K562 (cell line): ENCODE data around the gene WNT7B. TPM values are rescaled to one million over a fixed set of nuclear protein-coding genes. Genes with fewer than 3 reads are reported as not detected.

Experiments
- ATAC-seq: fragments of 200-7000 bp; cut with Tn5 transposase; 3 replicates; pipeline ENCODE4 v1.9.1; 2020; ENCODE audit warnings: moderate library complexity
- BruUV-seq: library from RNA; stranded (reverse); fragments of 400-500 nt; replicated peaks from 2 replicates; lab custom pipeline; 2021; lab: Mats Ljungman, UMichigan
- CTCF ChIA-PET: fragments of 300-600 bp; formaldehyde crosslinking; extraction: SDS; loops from one replicate; lab custom pipeline; 2021; ENCODE audit warnings: low intra/inter-chr PET ratio; lab: Yijun Ruan, JAX
- POLR2A ChIA-PET: fragments of 300-600, 350-650 bp; sonication (Branson Sonifier 250); formaldehyde crosslinking; extraction: SDS; loops from one replicate; lab custom pipeline; 2021; ENCODE audit warnings: antibody characterized with exemption, inconsistent platforms; lab: Yijun Ruan, JAX
- DNase-seq, 4 experiments: peaks; one replicate each; pipeline versions ENCODE4 v3.0.0 to v3.0.0-alpha.2; 2011 to 2018; ENCODE audit warnings: low spot score in 3 of 4, mixed read lengths in 3 of 4; ENCODE audit errors: extremely low read depth in 1 of 4
- FAIRE-seq: peaks from 2 replicates; lab custom pipeline; 2011; peaks lifted over from hg19 to GRCh38; lab: Jason Lieb, UNC
- H2AFZ ChIP-seq: 2 replicates; pipeline ENCODE4 v1.6.0; 2011; ENCODE audit warnings: low read depth, low read length, control low read depth, inconsistent platforms
- H3K27ac ChIP-seq: fragments of 200-600 bp; 3 replicates; pipeline ENCODE4 v1.8.0; 2011; ENCODE audit warnings: low read depth, mild to moderate bottlenecking, control low read depth, inconsistent platforms, low read length, moderate library complexity, mixed read lengths; ENCODE audit errors: extremely low read depth
- H3K27me3 ChIP-seq, 2 experiments: fragments of 300-600 bp in 1 of 2; 2 replicates in 1 of 2; 3 replicates in 1 of 2; pipeline versions ENCODE4 v1.6.0 to v1.8.0; 2011; ENCODE audit warnings: inconsistent platforms in 2 of 2, low read length in 2 of 2, mild to moderate bottlenecking in 1 of 2, mixed read lengths in 1 of 2, moderate library complexity in 1 of 2; ENCODE audit not compliant: control insufficient read depth in 2 of 2, insufficient read depth in 2 of 2
- H3K36me3 ChIP-seq: fragments of 300-600 bp; 3 replicates; pipeline ENCODE4 v1.8.0; 2011; ENCODE audit warnings: mild to moderate bottlenecking, low read length, inconsistent platforms; ENCODE audit not compliant: control insufficient read depth, insufficient read depth
- H3K4me1 ChIP-seq, 2 experiments: fragments of 200-600 bp in 1 of 2; replicated peaks in 1 of 2; 2 replicates in 1 of 2; 3 replicates in 1 of 2; pipeline versions ENCODE4 v1.5.1 to v1.8.0; 2011; ENCODE audit warnings: inconsistent platforms in 2 of 2, low read length in 2 of 2, mild to moderate bottlenecking in 1 of 2, mixed read lengths in 1 of 2, moderate library complexity in 1 of 2; ENCODE audit not compliant: control insufficient read depth in 2 of 2, insufficient read depth in 2 of 2
- H3K4me2 ChIP-seq: 2 replicates; pipeline ENCODE4 v1.6.1; 2011; ENCODE audit warnings: low read length, control low read depth, inconsistent platforms, mixed read lengths; ENCODE audit not compliant: insufficient read depth
- H3K4me3 ChIP-seq: fragments of 200-600 bp; sonication (generic), shearing (Covaris generic); 2 replicates; pipeline ENCODE4 v1.5.1; 2016; ENCODE audit warnings: control low read depth, inconsistent platforms
- H3K79me2 ChIP-seq: fragments of 200-600 bp; 3 replicates; pipeline ENCODE4 v1.8.0; 2011; ENCODE audit warnings: low read length, inconsistent platforms; ENCODE audit not compliant: control insufficient read depth, insufficient read depth
- H3K9ac ChIP-seq, 2 experiments: 2 replicates each; pipeline versions ENCODE4 v1.6.0 to v1.6.1; 2011; ENCODE audit warnings: low read depth in 2 of 2, low read length in 2 of 2, control low read depth in 1 of 2, inconsistent platforms in 1 of 2, mild to moderate bottlenecking in 1 of 2, mixed read lengths in 1 of 2; ENCODE audit not compliant: insufficient read depth in 1 of 2
- H3K9me1 ChIP-seq: one replicate; pipeline ENCODE4 v1.6.0; 2011; ENCODE audit warnings: inconsistent platforms, mild to moderate bottlenecking, low read length, moderate library complexity; ENCODE audit not compliant: control insufficient read depth, insufficient read depth
- H3K9me3 ChIP-seq: replicated peaks from 2 replicates; pipeline ENCODE4 v1.5.1; 2011; ENCODE audit warnings: low read depth, low read length, inconsistent platforms; ENCODE audit not compliant: control insufficient read depth, insufficient read depth
- H4K20me1 ChIP-seq: replicated peaks from 2 replicates; pipeline ENCODE4 v1.6.1; 2011; ENCODE audit warnings: low read length, inconsistent platforms, mixed read lengths; ENCODE audit not compliant: control insufficient read depth, insufficient read depth
- ARID3B ChIP-seq: fragments of 250-450 bp; sonication (Bioruptor Pico); IDR thresholded peaks from 2 replicates; pipeline ENCODE4 v1.4.0; 2020; ENCODE audit warnings: borderline replicate concordance
- ETV6 ChIP-seq, 3 experiments: fragments of 150-350 bp in 1 of 3; sonication (generic) in 1 of 3; formaldehyde crosslinking in 1 of 3; IDR thresholded peaks; 2 replicates each; pipeline versions ENCODE4 v1.6.1 to v1.8.0; 2014 to 2022; ENCODE audit warnings: borderline replicate concordance in 2 of 3, low read depth in 2 of 3, antibody characterized with exemption in 1 of 3, low read length in 1 of 3, mild to moderate bottlenecking in 1 of 3, missing genetic modification reagents in 1 of 3
- GTF2E2 ChIP-seq: fragments of 200-800 bp; sonication (Bioruptor generic); IDR thresholded peaks from 2 replicates; pipeline ENCODE4 v1.6.1; 2016; ENCODE audit warnings: missing genetic modification characterization, missing compliant biosample characterization
- JUND ChIP-seq, 2 experiments: IDR thresholded peaks; 2 replicates in 1 of 2; 3 replicates in 1 of 2; pipeline ENCODE4 v1.6.1; 2011; ENCODE audit warnings: borderline replicate concordance in 2 of 2, low read depth in 2 of 2, low read length in 2 of 2, improper control_type of control experiment in 1 of 2, missing biosample characterization in 1 of 2, missing genetic modification characterization in 1 of 2, missing genetic modification reagents in 1 of 2
- MTA2 ChIP-seq: fragments of 450-650 bp; IDR thresholded peaks from 2 replicates; pipeline ENCODE4 v1.6.1; 2016; ENCODE audit warnings: low read depth
- MXI1 ChIP-seq: IDR thresholded peaks from 2 replicates; pipeline ENCODE4 v1.6.1; 2011; ENCODE audit warnings: low read depth, mild to moderate bottlenecking, improper control_type of control experiment, low read length
- NELFE ChIP-seq: IDR thresholded peaks from 2 replicates; pipeline ENCODE4 v1.6.1; 2011; ENCODE audit warnings: mild to moderate bottlenecking; ENCODE audit not compliant: insufficient read depth, insufficient read length
- PTRF ChIP-seq: fragments of 450-650 bp; IDR thresholded peaks from 2 replicates; pipeline ENCODE4 v1.6.1; 2016; ENCODE audit warnings: mild to moderate bottlenecking, missing genetic modification characterization, missing compliant biosample characterization
- RBFOX2 ChIP-seq: fragments of 200-400 bp; formaldehyde crosslinking; IDR thresholded peaks from 2 replicates; pipeline ENCODE4 v1.6.1; 2017; ENCODE audit warnings: low read depth, mild to moderate bottlenecking, low read length, moderate library complexity
- RBM17 ChIP-seq: fragments of 200-400 bp; formaldehyde crosslinking; IDR thresholded peaks from 2 replicates; pipeline ENCODE4 v1.6.1; 2017; ENCODE audit warnings: low read depth, mild to moderate bottlenecking, low read length, borderline replicate concordance
- TOE1 ChIP-seq, 2 experiments: fragments of 450-650 bp in 1 of 2; sonication (generic) in 1 of 2; formaldehyde crosslinking in 1 of 2; IDR thresholded peaks; 2 replicates each; pipeline versions ENCODE4 v1.7.1 to v1.8.0; 2016 to 2022; ENCODE audit warnings: borderline replicate concordance in 2 of 2, mild to moderate bottlenecking in 2 of 2, antibody characterized with exemption in 1 of 2, inconsistent platforms in 1 of 2, low read depth in 1 of 2, missing genetic modification reagents in 1 of 2, moderate library complexity in 1 of 2
- ZNF76 ChIP-seq: fragments of 250-450 bp; sonication (Bioruptor Pico); IDR thresholded peaks from 2 replicates; pipeline ENCODE4 v1.4.0; 2020; ENCODE audit warnings: mild to moderate bottlenecking, moderate library complexity, borderline replicate concordance
- WGBS: fragments of 100-300 bp; shearing (Covaris generic); methylation state at CpG from one replicate; pipeline ENCODE4 v1.1.6; 2016; ENCODE audit warnings: low coverage, mixed read lengths; ENCODE audit not compliant: insufficient coverage; ENCODE audit errors: missing lambda C conversion rate; 5-methylcytosine and 5-hydroxymethylcytosine counted together
- in situ Hi-C: fragments of 300-500 bp; cut with MboI; formaldehyde crosslinking; loops from 4 replicates; pipeline ENCODE4 v1.15.0; 2018; ENCODE audit warnings: inconsistent platforms, mixed read lengths
- intact Hi-C: fragments of 100-400 bp; cut with micrococcal nuclease; formaldehyde crosslinking; loops from 2 replicates; pipeline ENCODE4 v1.14.2; 2022
- polyA plus RNA-seq, 8 experiments: library from polyadenylated mRNA; depleted of rRNA in 4 of 8; stranded (reverse) in 5 of 8; unstranded in 3 of 8; fragments of >200 nt; fragmentation: Nextera tagmentation in 2 of 8; fragmentation: Illumina TruSeq in 1 of 8; extraction: Ambion mirVana in 2 of 8; extraction: Trizol in 1 of 8; gene quantifications; 2 replicates each; pipeline versions ENCODE4 v1.2.1 to v1.2.3, GENCODE V29; 2011 to 2014; ENCODE audit warnings: inconsistent platforms in 1 of 8, missing spikeins in 1 of 8
- total RNA-seq, 7 experiments: library from RNA; depleted of rRNA in 6 of 7; stranded (reverse); fragments of >200 nt in 6 of 7; fragmentation: Illumina TruSeq in 2 of 7; extraction: Trizol in 2 of 7; gene quantifications; 2 replicates each; pipeline versions ENCODE4 v1.2.1 to v1.2.3, GENCODE V29; 2011 to 2021; ENCODE audit warnings: low replicate concordance in 1 of 7
- TF ChIP-seq, protein P1 (sequence below): IDR thresholded peaks from 2 replicates; pipeline ENCODE4 v1.6.1; 2014; ENCODE audit warnings: antibody characterized with exemption

WNT7B gene
- total and polyA plus RNA-seq, 9 of the 15 experiments (the other 6 are each of a cell fraction or from before 2014, with no cell fraction given), result not detected

DNA sequence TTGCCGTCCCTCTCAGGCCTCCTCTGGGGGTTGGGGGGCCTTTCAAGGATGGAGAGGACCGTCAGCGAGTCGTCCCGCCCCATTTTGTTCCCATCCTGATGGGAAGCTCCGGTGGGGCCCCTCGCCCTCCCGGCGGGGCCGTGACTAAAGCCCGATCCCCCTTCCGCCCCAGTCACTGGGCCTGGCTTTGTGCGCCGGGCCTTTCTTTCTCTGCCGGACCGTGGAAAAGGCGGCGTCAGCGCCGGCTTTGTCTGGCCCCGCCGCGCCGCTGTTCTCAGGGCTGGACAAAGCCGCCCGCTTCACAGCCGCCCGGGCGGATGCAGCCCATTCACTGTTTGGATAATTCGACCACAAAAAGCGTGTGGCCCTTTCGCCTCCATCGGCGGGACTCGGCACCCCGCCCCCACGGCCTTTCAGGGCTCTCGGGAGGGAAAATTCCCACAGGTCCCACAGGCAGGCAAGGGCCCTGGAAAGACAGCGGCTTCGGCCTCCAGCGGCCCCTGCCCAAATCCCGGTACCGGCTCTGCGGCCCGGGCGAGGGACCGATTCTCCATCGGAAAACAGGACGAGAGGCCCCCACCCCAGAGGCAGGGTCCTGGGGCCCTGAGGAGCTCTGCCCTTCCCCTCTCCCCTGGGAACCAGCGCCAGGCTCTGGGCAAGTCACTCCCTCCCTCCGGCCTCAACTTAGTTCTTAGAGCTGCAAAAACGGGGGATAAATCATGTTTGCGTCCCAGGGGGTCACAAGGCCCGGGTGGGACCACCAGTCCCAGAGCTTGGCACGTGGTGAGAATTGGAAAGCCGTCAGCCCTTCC lies 87.2 kb downstream of the WNT7B start:
- H4K20me1 ChIP-seq, result peaks cover 4% of the 10 kb centered on the region
- BruUV-seq, result no TSS peak
- 5% methylated on average over 34 of the region's 56 CpGs for WGBS
- H3K36me3 ChIP-seq, result no peaks in the 10 kb centered on the region
- POLR2A ChIA-PET, result no interaction called here
- DNase-seq (no peak), FAIRE-seq (no peak), ATAC-seq (no peak)
- peaks cover 0 to 15% of the 10 kb centered on the region in 2 experiments; a peak in 2 of 5 replicates for H3K4me1 ChIP-seq
- CTCF ChIA-PET, result interaction anchor here (0.5 kb wide), 1 partner anchor 1513 kb away, joined by 3 read pairs; no protein-coding TSS in a partner anchor
- H3K27ac ChIP-seq, result no peak overlapping the region
- in situ Hi-C loops (no loop called here), intact Hi-C loops (no loop called here)
- H3K4me3 ChIP-seq, result no peak overlapping the region
- no peaks in the 10 kb centered on the region for H3K9me3 ChIP-seq
- H2AFZ ChIP-seq, result no peak overlapping the region
- peaks cover 5 to 30% of the 10 kb centered on the region in 2 experiments for H3K27me3 ChIP-seq
- no peak for TF ChIP-seq MXI1
- TF ChIP-seq, protein P1, sequence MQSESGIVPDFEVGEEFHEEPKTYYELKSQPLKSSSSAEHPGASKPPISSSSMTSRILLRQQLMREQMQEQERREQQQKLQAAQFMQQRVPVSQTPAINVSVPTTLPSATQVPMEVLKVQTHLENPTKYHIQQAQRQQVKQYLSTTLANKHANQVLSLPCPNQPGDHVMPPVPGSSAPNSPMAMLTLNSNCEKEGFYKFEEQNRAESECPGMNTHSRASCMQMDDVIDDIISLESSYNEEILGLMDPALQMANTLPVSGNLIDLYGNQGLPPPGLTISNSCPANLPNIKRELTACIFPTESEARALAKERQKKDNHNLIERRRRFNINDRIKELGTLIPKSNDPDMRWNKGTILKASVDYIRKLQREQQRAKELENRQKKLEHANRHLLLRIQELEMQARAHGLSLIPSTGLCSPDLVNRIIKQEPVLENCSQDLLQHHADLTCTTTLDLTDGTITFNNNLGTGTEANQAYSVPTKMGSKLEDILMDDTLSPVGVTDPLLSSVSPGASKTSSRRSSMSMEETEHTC, result no peak
- no peak for TF ChIP-seq PTRF
- TF ChIP-seq NELFE, result no peak
- no peak for TF ChIP-seq JUND (IDR thresholded peaks at IDR 0.05; ENCODE audit: borderline replicate concordance, low read depth, low read length)
- TF ChIP-seq JUND (tag; IDR thresholded peaks at IDR 0.05; ENCODE audit: borderline replicate concordance, low read depth, low read length), result no peak
- TF ChIP-seq GTF2E2 (tag), result no peak
- TF ChIP-seq TOE1 (IDR thresholded peaks at IDR 0.05; ENCODE audit: borderline replicate concordance), result no peak
- no peak for TF ChIP-seq TOE1 (CRISPR knock-in tag; IDR thresholded peaks at IDR 0.05; ENCODE audit: borderline replicate concordance, low read depth)
- TF ChIP-seq ZNF76 (CRISPR knock-in tag), result no peak
- no peak for TF ChIP-seq MTA2
- TF ChIP-seq ARID3B (CRISPR knock-in tag), result no peak
- no peak for TF ChIP-seq RBM17
- no peak for TF ChIP-seq ETV6 (IDR thresholded peaks at IDR 0.05; ENCODE audit: borderline replicate concordance in 1 of 2, low read depth in 2 of 2, low read length in 1 of 2)
- no peak for TF ChIP-seq ETV6 (CRISPR knock-in tag; IDR thresholded peaks at IDR 0.05; ENCODE audit: borderline replicate concordance)
- TF ChIP-seq RBFOX2, result no peak
- no peaks in the 10 kb centered on the region for H3K79me2 ChIP-seq
- H3K9ac ChIP-seq, result no peak overlapping the region
- no peak overlapping the region for H3K4me2 ChIP-seq
- no peaks in the 10 kb centered on the region for H3K9me1 ChIP-seq
